ENCODE data around the gene SLITRK5. TPM values are rescaled to one million over a fixed set of nuclear protein-coding genes. Genes with fewer than 3 reads are reported as not detected.

The SLITRK5 gene
- total RNA-seq, 8 experiments from 2014 or later, result 0.05 to 10.5 (median 4.8) TPM

DNA sequence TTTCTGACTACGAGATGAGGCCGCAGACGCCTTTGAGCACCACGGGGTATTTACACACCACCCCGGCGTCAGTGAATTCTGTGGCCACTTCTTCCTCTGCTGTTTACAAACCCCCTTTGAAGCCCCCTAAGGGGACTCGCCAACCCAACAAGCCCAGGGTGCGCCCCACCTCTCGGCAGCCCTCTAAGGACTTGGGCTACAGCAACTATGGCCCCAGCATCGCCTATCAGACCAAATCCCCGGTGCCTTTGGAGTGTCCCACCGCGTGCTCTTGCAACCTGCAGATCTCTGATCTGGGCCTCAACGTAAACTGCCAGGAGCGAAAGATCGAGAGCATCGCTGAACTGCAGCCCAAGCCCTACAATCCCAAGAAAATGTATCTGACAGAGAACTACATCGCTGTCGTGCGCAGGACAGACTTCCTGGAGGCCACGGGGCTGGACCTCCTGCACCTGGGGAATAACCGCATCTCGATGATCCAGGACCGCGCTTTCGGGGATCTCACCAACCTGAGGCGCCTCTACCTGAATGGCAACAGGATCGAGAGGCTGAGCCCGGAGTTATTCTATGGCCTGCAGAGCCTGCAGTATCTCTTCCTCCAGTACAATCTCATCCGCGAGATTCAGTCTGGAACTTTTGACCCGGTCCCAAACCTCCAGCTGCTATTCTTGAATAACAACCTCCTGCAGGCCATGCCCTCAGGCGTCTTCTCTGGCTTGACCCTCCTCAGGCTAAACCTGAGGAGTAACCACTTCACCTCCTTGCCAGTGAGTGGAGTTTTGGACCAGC lies 5.3 kb downstream of the SLITRK5 start:
- in situ Hi-C loops (cut with MboI; ENCODE audit: low pct_unique_long_range_greater_than_20kb in 2 of 9, low sequenced_read_pairs in 9 of 9, unreplicated experiment in 9 of 9), result no loop called here
- Histone ChIP-seq H3K4me3 (no peak overlapping the region), H3K27ac (no peak overlapping the region), H3K4me1 (replicated peaks in 1 of 2) (peaks cover 4 to 12% of the 10 kb centered on the region in 2 donors)
- 44 to 100% (median 97%) methylated on average over 1 to 19 of the region's 33 CpGs; no CpG with 5 or more reads in 2 of the 10 experiments for WGBS, 10 experiments
- ATAC-seq (replicated peaks in 6 of 8), result no peak

DNA sequence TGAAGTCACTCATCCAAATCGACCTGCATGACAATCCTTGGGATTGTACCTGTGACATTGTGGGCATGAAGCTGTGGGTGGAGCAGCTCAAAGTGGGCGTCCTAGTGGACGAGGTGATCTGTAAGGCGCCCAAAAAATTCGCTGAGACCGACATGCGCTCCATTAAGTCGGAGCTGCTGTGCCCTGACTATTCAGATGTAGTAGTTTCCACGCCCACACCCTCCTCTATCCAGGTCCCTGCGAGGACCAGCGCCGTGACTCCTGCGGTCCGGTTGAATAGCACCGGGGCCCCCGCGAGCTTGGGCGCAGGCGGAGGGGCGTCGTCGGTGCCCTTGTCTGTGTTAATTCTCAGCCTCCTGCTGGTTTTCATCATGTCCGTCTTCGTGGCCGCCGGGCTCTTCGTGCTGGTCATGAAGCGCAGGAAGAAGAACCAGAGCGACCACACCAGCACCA lies 5.9 kb downstream of the SLITRK5 start:
- Histone ChIP-seq H3K27ac (no peak overlapping the region), H3K4me1 (replicated peaks in 1 of 2) (peaks cover 4 to 12% of the 10 kb centered on the region in 2 donors), H3K4me3 (peak overlapping the region in 2 of 5 donors; percentile 35 to 40)
- 20 to 92% (median 80%) methylated on average over 1 to 23 of the region's 29 CpGs; no CpG with 5 or more reads in 5 of the 10 experiments for WGBS, 10 experiments
- in situ Hi-C loops (cut with MboI; ENCODE audit: low pct_unique_long_range_greater_than_20kb in 2 of 9, low sequenced_read_pairs in 9 of 9, unreplicated experiment in 9 of 9), result no loop called here
- no peak for ATAC-seq (replicated peaks in 6 of 8)

GRCh38 chr13:87677496-87678371 lies 6.6 kb downstream of the SLITRK5 start:
- peak in 6 of 8 experiments; percentile 18 to 66 (median 58) for ATAC-seq (replicated peaks in 6 of 8)
- in situ Hi-C loops (cut with MboI; ENCODE audit: low pct_unique_long_range_greater_than_20kb in 2 of 9, low sequenced_read_pairs in 9 of 9, unreplicated experiment in 9 of 9), result no loop called here
- peaks cover 4 to 12% of the 10 kb centered on the region in 2 donors for H3K4me1 ChIP-seq (replicated peaks in 1 of 2)
- peak overlapping the region; percentile 28 to 40 (median 35) for H3K4me3 ChIP-seq
- WGBS, 10 experiments, result 0 to 34% (median 15%) methylated on average over 3 to 28 of the region's 60 CpGs; no CpG with 5 or more reads in 2 of the 10 experiments
- H3K27ac ChIP-seq, result peak overlapping the region in 1 of 2 donors; percentile 37

DNA sequence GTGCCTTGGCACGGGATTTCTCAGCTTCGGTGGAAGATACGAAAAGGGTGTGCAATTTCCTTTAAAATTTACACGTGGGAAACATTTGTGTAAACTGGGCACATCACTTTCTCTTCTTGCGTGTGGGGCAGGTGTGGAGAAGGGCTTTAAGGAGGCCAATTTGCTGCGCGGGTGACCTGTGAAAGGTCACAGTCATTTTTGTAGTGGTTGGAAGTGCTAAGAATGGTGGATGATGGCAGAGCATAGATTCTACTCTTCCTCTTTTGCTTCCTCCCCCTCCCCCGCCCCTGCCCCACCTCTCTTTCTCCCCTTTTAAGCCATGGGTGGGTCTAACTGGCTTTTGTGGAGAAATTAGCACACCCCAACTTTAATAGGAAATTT lies 7.2 kb downstream of the SLITRK5 start:
- WGBS, 10 experiments, result 12 to 60% (median 26%) methylated on average over 1 to 7 of the region's 8 CpGs; no CpG with 5 or more reads in 4 of the 10 experiments
- H3K27ac ChIP-seq, result no peak overlapping the region
- ATAC-seq (replicated peaks in 6 of 8), result no peak
- peak overlapping the region; percentile 28 to 40 (median 35) for H3K4me3 ChIP-seq
- peaks cover 4 to 12% of the 10 kb centered on the region in 2 donors for H3K4me1 ChIP-seq (replicated peaks in 1 of 2)
- in situ Hi-C loops (cut with MboI; ENCODE audit: low pct_unique_long_range_greater_than_20kb in 2 of 9, low sequenced_read_pairs in 9 of 9, unreplicated experiment in 9 of 9), result no loop called here

DNA sequence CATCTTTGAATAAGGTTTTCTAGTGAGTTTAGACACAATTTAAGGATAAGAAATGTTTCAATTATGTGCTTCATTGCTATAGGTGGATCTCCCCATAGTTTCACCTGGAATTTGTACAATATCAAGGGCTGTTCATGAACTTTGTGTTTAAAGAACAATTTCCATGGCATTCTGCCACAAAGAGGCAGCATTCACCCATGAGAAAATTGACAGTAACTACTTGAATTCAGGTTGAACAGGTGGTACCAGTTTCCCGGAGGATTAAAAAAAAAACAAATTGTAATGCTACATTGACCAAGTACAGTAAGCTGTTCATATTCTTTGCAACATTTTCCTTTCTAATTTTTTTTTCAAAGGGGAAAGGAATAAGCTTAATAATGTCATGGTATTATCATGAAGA lies 9.1 kb downstream of the SLITRK5 start:
- 0 to 100% (median 56%) methylated on average over 1 of the region's 1 CpG; no CpG with 5 or more reads in 3 of the 10 experiments for WGBS, 10 experiments
- Histone ChIP-seq H3K27ac (no peak overlapping the region), H3K4me3 (no peak overlapping the region), H3K4me1 (replicated peaks in 1 of 2) (peaks cover 4 to 12% of the 10 kb centered on the region in 2 donors)
- in situ Hi-C loops (cut with MboI; ENCODE audit: low pct_unique_long_range_greater_than_20kb in 2 of 9, low sequenced_read_pairs in 9 of 9, unreplicated experiment in 9 of 9), result no loop called here
- ATAC-seq (replicated peaks in 6 of 8), result peak in 2 of 8 experiments; percentile 36 to 42

DNA sequence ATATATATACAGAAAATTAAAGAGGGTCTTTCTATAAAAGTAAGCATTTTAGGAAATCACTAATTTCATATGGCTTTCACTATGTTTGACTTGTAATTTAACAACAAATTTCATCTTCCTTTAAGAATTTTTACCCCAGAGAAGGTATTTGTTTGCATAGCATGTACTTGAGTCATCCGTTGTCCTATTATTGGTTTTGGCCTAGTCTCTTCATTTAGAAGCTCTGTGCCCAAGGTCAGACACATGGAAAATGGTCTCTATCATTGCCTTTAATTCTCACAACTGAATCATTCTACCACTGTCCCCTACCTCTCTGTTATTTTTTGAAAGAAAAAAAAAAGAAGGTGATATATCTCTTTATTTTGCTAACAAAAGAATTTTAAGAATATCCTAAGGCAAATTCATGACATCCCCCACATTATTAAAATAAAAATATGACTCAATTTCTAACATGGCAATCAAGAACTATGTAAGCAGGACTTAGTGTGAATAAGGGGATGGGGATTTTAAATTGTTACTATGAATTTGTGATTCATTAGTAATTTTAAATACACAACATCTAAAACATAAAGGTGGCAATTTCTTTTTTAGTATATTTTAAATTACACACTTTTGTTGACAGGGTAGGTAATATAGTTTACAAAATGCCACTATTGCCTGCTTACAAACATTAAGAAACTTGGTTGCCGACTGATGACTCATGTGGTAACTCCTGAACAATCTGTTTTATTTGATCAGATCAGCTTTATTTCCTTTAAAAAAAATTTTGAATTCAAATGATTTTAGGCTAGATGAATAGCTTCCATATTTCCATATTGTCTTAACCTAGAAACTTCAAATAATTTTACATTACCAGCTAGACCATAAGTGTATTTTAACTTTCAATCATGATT lies 13.9 kb downstream of the SLITRK5 start:
- Histone ChIP-seq H3K27ac (no peak overlapping the region), H3K4me3 (no peak overlapping the region), H3K4me1 (replicated peaks in 1 of 2) (no peaks in the 10 kb centered on the region)
- no peak for ATAC-seq (replicated peaks in 6 of 8)
- in situ Hi-C loops (cut with MboI; ENCODE audit: low pct_unique_long_range_greater_than_20kb in 2 of 9, low sequenced_read_pairs in 9 of 9, unreplicated experiment in 9 of 9), result no loop called here
- WGBS, 10 experiments, result 17 to 100% (median 90%) methylated on average over 2 of the region's 2 CpGs; no CpG with 5 or more reads in 1 of the 10 experiments

DNA sequence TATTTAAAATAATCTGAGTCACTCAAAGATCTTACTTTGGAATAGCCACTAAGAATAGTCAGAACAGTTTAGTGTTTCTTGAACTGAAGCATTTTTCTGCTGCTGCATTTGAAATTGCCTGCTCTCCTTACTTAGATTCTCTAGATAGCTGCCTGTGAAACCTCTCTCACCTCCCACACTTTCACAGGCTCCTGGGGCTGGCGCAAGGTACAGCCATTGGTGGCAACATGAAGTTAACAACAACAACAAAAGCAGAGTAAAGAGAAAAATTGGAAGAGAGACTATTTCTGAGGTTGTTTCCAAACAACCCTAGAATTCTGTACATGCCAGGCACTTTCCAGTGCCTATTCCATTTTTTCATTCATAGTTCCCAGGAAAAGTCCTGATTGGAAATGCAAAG lies 25.3 kb downstream of the SLITRK5 start:
- 0 to 100% (median 83%) methylated on average over 1 of the region's 1 CpG; no CpG with 5 or more reads in 1 of the 10 experiments for WGBS, 10 experiments
- no peak for ATAC-seq (replicated peaks in 6 of 8)
- Histone ChIP-seq H3K4me1 (replicated peaks in 1 of 2) (no peaks in the 10 kb centered on the region), H3K4me3 (no peak overlapping the region), H3K27ac (no peak overlapping the region)
- in situ Hi-C loops (cut with MboI; ENCODE audit: low pct_unique_long_range_greater_than_20kb in 2 of 9, low sequenced_read_pairs in 9 of 9, unreplicated experiment in 9 of 9), result no loop called here

DNA sequence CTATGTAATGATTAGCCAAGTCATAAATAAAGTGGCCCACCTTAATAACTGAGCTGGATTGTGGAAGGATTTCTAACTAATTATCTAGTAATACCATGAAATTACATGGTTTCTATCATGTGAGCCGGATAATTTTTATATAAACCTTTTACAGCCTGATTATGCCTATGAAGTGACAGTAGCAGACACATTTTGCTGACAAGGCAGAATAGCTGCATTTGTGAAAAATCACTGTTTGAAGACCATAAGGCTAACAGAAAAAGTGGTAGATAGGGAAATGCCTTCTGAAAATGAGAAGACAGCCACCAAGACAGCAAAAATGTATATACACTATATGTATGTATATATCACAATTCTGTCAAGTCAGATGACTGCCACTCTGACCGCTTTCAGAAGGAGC lies 27.1 kb downstream of the SLITRK5 start:
- Histone ChIP-seq H3K4me1 (replicated peaks in 1 of 2) (no peaks in the 10 kb centered on the region), H3K27ac (no peak overlapping the region), H3K4me3 (no peak overlapping the region)
- in situ Hi-C loops (cut with MboI; ENCODE audit: low pct_unique_long_range_greater_than_20kb in 2 of 9, low sequenced_read_pairs in 9 of 9, unreplicated experiment in 9 of 9), result no loop called here
- ATAC-seq (replicated peaks in 6 of 8), result no peak
- 17 to 100% (median 82%) methylated on average over 1 to 2 of the region's 2 CpGs; no CpG with 5 or more reads in 3 of the 10 experiments for WGBS, 10 experiments

DNA sequence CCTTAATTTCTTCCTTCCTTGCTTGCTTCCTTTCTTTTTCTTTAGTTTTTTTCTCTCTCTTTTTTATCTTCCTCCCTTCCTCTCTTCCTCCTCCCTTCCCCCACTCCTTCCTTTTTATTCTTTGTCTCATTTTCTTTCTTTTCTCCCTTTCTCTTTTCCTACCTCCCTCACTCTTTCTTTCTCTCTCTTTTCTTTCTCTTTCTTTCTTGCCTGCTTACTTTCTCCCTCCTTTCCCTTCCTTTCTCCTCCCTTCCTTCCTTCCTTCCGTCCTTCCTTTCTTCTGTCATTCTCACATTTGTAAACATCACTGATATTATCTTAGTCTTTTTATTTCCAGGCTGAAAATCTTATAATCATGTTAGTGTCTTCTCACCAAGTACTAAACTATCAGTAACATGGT lies 38.8 kb downstream of the SLITRK5 start:
- no peaks in the 10 kb centered on the region for H3K4me1 ChIP-seq (replicated peaks in 1 of 2)
- no peak for ATAC-seq (replicated peaks in 6 of 8)
- H3K27ac ChIP-seq, result no peak overlapping the region
- WGBS, 10 experiments, result 0 to 100% (median 84%) methylated on average over 1 of the region's 1 CpG
- no peak overlapping the region for H3K4me3 ChIP-seq
- in situ Hi-C loops (cut with MboI; ENCODE audit: low pct_unique_long_range_greater_than_20kb in 2 of 9, low sequenced_read_pairs in 9 of 9, unreplicated experiment in 9 of 9), result no loop called here

- H3K4me1 ChIP-seq (replicated peaks in 1 of 2), result no peaks in the 10 kb centered on the region
- no peak for ATAC-seq (replicated peaks in 6 of 8)
- H3K4me3 ChIP-seq, result no peak overlapping the region
- in situ Hi-C loops (cut with MboI; ENCODE audit: low pct_unique_long_range_greater_than_20kb in 2 of 9, low sequenced_read_pairs in 9 of 9, unreplicated experiment in 9 of 9), result no loop called here
- no peak overlapping the region for H3K27ac ChIP-seq
- WGBS, 10 experiments, result 0 to 80% (median 33%) methylated on average over 1 to 2 of the region's 2 CpGs; no CpG with 5 or more reads in 5 of the 10 experiments
Observed at GRCh38 chr13:87712012-87712411, 40.8 kb downstream of the SLITRK5 start.
